ENCODE data around the gene BPIFB6.

DNA sequence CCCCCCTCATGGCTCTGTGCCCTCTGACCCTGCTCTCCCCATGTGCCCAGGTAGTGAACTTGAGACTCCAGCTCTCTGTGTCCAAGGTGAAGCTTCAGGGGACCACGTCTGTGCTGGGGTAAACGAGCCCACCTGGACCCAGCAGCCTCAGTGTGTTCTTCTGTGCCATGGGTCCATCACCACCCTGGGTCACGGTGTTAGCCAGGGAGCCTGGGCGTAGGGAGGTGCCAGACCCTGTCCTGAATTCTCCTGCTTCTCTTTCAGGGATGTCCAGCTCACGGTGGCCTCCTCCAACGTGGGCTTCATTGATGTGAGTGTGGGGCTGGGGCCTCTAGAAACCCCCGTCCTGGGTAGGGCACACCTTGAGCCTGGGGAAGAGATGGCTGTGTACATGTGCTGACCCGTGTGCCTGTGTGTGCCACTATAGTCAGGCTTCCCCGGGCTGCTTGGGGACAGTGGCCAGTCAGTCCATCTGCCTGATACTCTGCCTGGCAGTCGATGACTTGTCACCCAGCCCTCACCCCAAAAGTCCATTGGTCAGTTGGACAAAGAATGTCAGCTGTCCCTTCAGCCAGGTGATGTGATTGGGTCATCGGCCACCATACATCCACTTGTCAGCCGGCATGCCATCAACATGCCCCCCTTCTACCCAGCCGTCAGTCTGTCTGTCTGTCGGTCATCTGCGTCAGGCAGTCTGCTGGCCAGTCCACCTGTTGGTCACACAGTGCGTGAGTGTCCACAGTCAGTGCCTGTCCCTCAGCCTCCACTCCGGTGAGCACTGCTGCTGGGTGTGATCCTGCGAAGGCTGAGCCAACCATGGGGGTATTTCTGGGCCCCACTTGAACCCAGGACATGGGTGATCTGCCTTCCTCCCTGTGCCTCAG is 10.9 kb upstream of the BPIFB6 start:
- TF ChIP-seq RAD21 (IDR thresholded peaks at IDR 0.05): no peak
- TF ChIP-seq TAF1 (conservative IDR thresholded peaks at IDR 0.05): no peak
- no peak for TF ChIP-seq YY1 (IDR thresholded peaks at IDR 0.05)
- TF ChIP-seq, protein P1, sequence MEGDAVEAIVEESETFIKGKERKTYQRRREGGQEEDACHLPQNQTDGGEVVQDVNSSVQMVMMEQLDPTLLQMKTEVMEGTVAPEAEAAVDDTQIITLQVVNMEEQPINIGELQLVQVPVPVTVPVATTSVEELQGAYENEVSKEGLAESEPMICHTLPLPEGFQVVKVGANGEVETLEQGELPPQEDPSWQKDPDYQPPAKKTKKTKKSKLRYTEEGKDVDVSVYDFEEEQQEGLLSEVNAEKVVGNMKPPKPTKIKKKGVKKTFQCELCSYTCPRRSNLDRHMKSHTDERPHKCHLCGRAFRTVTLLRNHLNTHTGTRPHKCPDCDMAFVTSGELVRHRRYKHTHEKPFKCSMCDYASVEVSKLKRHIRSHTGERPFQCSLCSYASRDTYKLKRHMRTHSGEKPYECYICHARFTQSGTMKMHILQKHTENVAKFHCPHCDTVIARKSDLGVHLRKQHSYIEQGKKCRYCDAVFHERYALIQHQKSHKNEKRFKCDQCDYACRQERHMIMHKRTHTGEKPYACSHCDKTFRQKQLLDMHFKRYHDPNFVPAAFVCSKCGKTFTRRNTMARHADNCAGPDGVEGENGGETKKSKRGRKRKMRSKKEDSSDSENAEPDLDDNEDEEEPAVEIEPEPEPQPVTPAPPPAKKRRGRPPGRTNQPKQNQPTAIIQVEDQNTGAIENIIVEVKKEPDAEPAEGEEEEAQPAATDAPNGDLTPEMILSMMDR (IDR thresholded peaks at IDR 0.05; ENCODE audit: low read depth, low read length, missing input control): no peak
- TF ChIP-seq, protein P2, sequence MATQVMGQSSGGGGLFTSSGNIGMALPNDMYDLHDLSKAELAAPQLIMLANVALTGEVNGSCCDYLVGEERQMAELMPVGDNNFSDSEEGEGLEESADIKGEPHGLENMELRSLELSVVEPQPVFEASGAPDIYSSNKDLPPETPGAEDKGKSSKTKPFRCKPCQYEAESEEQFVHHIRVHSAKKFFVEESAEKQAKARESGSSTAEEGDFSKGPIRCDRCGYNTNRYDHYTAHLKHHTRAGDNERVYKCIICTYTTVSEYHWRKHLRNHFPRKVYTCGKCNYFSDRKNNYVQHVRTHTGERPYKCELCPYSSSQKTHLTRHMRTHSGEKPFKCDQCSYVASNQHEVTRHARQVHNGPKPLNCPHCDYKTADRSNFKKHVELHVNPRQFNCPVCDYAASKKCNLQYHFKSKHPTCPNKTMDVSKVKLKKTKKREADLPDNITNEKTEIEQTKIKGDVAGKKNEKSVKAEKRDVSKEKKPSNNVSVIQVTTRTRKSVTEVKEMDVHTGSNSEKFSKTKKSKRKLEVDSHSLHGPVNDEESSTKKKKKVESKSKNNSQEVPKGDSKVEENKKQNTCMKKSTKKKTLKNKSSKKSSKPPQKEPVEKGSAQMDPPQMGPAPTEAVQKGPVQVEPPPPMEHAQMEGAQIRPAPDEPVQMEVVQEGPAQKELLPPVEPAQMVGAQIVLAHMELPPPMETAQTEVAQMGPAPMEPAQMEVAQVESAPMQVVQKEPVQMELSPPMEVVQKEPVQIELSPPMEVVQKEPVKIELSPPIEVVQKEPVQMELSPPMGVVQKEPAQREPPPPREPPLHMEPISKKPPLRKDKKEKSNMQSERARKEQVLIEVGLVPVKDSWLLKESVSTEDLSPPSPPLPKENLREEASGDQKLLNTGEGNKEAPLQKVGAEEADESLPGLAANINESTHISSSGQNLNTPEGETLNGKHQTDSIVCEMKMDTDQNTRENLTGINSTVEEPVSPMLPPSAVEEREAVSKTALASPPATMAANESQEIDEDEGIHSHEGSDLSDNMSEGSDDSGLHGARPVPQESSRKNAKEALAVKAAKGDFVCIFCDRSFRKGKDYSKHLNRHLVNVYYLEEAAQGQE (IDR thresholded peaks at IDR 0.05): no peak
- no peak for TF ChIP-seq RXRA (IDR thresholded peaks at IDR 0.05)
- no peak for TF ChIP-seq FOXA2 (IDR thresholded peaks at IDR 0.05)
- no peak for TF ChIP-seq GABPA (IDR thresholded peaks at IDR 0.05 in 1 of 2, conservative IDR thresholded peaks at IDR 0.05 in 1 of 2)
